ENCODE measurements around the gene MAGEB18.

GRCh38 chrX:26109142-26109541 lies 29.0 kb upstream of the MAGEB18 start:
- TF ChIP-seq, protein P1, sequence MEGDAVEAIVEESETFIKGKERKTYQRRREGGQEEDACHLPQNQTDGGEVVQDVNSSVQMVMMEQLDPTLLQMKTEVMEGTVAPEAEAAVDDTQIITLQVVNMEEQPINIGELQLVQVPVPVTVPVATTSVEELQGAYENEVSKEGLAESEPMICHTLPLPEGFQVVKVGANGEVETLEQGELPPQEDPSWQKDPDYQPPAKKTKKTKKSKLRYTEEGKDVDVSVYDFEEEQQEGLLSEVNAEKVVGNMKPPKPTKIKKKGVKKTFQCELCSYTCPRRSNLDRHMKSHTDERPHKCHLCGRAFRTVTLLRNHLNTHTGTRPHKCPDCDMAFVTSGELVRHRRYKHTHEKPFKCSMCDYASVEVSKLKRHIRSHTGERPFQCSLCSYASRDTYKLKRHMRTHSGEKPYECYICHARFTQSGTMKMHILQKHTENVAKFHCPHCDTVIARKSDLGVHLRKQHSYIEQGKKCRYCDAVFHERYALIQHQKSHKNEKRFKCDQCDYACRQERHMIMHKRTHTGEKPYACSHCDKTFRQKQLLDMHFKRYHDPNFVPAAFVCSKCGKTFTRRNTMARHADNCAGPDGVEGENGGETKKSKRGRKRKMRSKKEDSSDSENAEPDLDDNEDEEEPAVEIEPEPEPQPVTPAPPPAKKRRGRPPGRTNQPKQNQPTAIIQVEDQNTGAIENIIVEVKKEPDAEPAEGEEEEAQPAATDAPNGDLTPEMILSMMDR (IDR thresholded peaks at IDR 0.05), result no peak
- TF ChIP-seq ZNF281 (CRISPR knock-in tag; IDR thresholded peaks at IDR 0.05) (no peak), SOX15 (CRISPR knock-in tag; IDR thresholded peaks at IDR 0.05) (no peak), FOXP1 (CRISPR knock-in tag; IDR thresholded peaks at IDR 0.05; ENCODE audit: borderline replicate concordance) (no peak), ZBTB21 (CRISPR knock-in tag; IDR thresholded peaks at IDR 0.05; ENCODE audit: borderline replicate concordance) (no peak)
- TF ChIP-seq, protein P2, sequence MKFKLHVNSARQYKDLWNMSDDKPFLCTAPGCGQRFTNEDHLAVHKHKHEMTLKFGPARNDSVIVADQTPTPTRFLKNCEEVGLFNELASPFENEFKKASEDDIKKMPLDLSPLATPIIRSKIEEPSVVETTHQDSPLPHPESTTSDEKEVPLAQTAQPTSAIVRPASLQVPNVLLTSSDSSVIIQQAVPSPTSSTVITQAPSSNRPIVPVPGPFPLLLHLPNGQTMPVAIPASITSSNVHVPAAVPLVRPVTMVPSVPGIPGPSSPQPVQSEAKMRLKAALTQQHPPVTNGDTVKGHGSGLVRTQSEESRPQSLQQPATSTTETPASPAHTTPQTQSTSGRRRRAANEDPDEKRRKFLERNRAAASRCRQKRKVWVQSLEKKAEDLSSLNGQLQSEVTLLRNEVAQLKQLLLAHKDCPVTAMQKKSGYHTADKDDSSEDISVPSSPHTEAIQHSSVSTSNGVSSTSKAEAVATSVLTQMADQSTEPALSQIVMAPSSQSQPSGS (CRISPR knock-in tag; IDR thresholded peaks at IDR 0.05; ENCODE audit: borderline replicate concordance, low read depth), result no peak
- TF ChIP-seq, protein P3, sequence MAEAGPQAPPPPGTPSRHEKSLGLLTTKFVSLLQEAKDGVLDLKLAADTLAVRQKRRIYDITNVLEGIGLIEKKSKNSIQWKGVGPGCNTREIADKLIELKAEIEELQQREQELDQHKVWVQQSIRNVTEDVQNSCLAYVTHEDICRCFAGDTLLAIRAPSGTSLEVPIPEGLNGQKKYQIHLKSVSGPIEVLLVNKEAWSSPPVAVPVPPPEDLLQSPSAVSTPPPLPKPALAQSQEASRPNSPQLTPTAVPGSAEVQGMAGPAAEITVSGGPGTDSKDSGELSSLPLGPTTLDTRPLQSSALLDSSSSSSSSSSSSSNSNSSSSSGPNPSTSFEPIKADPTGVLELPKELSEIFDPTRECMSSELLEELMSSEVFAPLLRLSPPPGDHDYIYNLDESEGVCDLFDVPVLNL (CRISPR knock-in tag; IDR thresholded peaks at IDR 0.05; ENCODE audit: borderline replicate concordance, low read depth), result no peak
